Natural killer cell treated with Interleukin-12 subunit alpha and Interleukin-12 subunit beta and Interleukin-15 and Interleukin-18, amount 100 ng/mL, for 72 hours (primary cell): ENCODE data around the gene TAF4. TPM values are rescaled to one million over a fixed set of nuclear protein-coding genes. Genes with fewer than 3 reads are reported as not detected.

Source experiments
- ATAC-seq, 2 donors: fragments of 150-1000 bp; cut with Tn5 transposase in 1 of 2; sonication (Bioruptor Pico), chemical (Tn5 transposase) in 1 of 2; 2 replicates each; pipeline ENCODE4 v1.10.0; 2021
- DNase-seq: peaks from one replicate; pipeline ENCODE4 v3.0.0; 2022; ENCODE audit warnings: low spot score
- H3K27ac Mint-ChIP-seq, 2 donors: 1 replicate in 1 of 2; 2 replicates in 1 of 2; pipeline ENCODE4 v1.8.0; 2022; ENCODE audit warnings: mixed read lengths in 2 of 2, mild to moderate bottlenecking in 1 of 2, moderate library complexity in 1 of 2
- H3K27me3 Mint-ChIP-seq, 2 donors: 1 replicate in 1 of 2; 2 replicates in 1 of 2; pipeline ENCODE4 v1.8.0; 2022; ENCODE audit warnings: mixed read lengths in 2 of 2
- H3K36me3 Mint-ChIP-seq: one replicate; pipeline ENCODE4 v1.8.0; 2022; ENCODE audit warnings: mixed read lengths
- H3K4me1 Mint-ChIP-seq, 2 donors: 1 replicate in 1 of 2; 2 replicates in 1 of 2; pipeline ENCODE4 v1.8.0; 2022; ENCODE audit warnings: low read depth in 2 of 2, mixed read lengths in 2 of 2, mild to moderate bottlenecking in 1 of 2
- H3K4me3 Mint-ChIP-seq: one replicate; pipeline ENCODE4 v1.8.0; 2022; ENCODE audit warnings: mixed read lengths
- H3K9me3 Mint-ChIP-seq: 2 replicates; pipeline ENCODE4 v1.8.0; 2022; ENCODE audit warnings: mixed read lengths
- total RNA-seq, 2 donors: library from RNA; stranded (reverse); gene quantifications; one replicate each; pipeline ENCODE4 v1.2.3, GENCODE V29; 2022

TAF4 gene, protein sequence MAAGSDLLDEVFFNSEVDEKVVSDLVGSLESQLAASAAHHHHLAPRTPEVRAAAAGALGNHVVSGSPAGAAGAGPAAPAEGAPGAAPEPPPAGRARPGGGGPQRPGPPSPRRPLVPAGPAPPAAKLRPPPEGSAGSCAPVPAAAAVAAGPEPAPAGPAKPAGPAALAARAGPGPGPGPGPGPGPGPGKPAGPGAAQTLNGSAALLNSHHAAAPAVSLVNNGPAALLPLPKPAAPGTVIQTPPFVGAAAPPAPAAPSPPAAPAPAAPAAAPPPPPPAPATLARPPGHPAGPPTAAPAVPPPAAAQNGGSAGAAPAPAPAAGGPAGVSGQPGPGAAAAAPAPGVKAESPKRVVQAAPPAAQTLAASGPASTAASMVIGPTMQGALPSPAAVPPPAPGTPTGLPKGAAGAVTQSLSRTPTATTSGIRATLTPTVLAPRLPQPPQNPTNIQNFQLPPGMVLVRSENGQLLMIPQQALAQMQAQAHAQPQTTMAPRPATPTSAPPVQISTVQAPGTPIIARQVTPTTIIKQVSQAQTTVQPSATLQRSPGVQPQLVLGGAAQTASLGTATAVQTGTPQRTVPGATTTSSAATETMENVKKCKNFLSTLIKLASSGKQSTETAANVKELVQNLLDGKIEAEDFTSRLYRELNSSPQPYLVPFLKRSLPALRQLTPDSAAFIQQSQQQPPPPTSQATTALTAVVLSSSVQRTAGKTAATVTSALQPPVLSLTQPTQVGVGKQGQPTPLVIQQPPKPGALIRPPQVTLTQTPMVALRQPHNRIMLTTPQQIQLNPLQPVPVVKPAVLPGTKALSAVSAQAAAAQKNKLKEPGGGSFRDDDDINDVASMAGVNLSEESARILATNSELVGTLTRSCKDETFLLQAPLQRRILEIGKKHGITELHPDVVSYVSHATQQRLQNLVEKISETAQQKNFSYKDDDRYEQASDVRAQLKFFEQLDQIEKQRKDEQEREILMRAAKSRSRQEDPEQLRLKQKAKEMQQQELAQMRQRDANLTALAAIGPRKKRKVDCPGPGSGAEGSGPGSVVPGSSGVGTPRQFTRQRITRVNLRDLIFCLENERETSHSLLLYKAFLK
- 10 to 100 TPM; 22.2 to 53.6 TPM for total RNA-seq

DNA sequence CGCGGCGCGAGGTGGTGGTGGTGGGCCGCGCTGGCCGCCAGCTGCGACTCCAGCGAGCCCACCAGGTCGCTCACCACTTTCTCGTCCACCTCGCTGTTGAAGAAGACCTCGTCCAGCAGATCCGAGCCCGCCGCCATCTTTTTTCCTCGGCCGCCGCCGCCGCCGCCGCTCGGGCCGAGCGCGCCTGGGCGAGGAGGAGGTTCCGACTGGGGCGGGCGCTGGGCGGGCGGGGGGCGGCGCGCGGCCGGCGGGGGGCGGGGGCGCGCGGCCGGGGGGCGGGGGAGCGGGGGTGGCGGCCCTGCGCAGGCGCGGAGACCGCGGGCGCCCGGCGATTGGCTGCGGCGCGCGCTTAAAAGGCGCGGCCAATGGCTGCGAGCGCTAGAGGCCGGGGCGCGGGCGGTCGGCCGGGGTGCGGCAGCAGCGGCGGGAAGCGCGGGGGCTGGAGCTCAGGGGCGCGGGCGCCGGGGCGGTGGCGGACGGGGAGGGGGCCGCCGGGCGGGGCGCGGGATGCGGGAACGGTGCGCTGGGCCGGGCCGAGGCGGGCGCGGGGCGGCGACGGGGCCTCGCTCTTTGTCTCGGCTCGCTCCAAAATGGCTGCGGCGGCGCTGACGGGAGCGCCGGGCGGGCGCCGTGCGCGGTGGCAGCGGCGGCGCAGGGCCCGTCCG is at the start of gene TAF4:
Gene TAF4, minus strand, starts transcription at position 208 of the 665 bp plus-strand sequence. Its CDS starts 71 bp downstream, at position 137.
- Mint-ChIP-seq H3K27me3 (peaks cover 6 to 7% of the 10 kb centered on the region in 2 donors), H3K9me3 (no peaks in the 10 kb centered on the region), H3K27ac (peak within 1 kb of the TSS; percentile 84 to 91), H3K36me3 (no peaks in the 10 kb centered on the region), H3K4me3 (peak within 1 kb of the TSS; percentile 90), H3K4me1 (peaks cover 29 to 30% of the 10 kb centered on the region in 2 donors)
- DNase-seq, result peak; percentile 93
- peak; percentile 90 to 93 for ATAC-seq

DNA sequence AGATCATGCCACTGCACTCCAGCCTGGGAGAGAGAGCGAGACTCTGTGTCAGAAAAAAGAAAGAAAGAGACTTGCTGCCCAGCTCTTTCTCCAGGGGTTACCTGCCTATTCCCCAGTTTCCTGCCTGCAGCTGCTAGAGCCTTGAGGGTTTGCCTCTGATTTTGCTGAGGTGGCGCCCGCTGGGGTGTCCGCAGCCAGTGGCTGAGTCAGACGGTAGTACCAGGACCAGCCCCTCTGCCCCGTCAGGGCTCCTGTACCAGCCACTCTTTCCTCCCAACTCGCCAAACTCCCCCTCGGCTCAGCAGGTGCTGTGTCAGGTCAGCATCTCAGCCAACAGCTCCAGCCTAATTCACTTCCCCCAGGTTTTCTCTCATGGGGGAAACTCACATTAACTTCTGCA is 49.2 kb upstream of the TAF4 start:
- peaks cover 0 to 3% of the 10 kb centered on the region in 2 donors for H3K27me3 Mint-ChIP-seq
- no peak for DNase-seq
- no peak for ATAC-seq
- H3K27ac Mint-ChIP-seq, result no peak overlapping the region
- peaks cover 7% of the 10 kb centered on the region for H3K9me3 Mint-ChIP-seq
- peaks cover 0 to 9% of the 10 kb centered on the region in 2 donors for H3K4me1 Mint-ChIP-seq
- H3K4me3 Mint-ChIP-seq, result no peak overlapping the region
- peaks cover 8% of the 10 kb centered on the region for H3K36me3 Mint-ChIP-seq

DNA sequence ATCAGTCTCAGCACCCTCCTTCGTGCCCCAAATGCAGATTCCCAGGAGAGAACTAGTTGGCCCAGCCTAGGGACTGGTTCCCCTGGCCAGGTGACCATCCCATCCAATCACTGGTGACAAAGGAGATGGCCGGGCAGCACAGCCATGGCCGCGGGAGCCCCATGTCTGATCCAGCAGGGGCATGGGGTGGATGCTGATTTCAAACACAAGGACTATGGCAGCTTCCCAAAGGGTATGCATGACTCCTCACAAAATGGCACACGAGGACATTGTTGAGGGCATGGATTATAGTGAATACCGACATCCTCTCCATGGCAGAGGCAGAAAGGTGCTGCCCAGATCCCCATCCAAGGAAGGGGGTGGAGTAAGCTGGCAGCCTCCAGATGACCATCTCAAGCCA is 46.7 kb upstream of the TAF4 start:
- peaks cover 18% of the 10 kb centered on the region for H3K9me3 Mint-ChIP-seq

DNA sequence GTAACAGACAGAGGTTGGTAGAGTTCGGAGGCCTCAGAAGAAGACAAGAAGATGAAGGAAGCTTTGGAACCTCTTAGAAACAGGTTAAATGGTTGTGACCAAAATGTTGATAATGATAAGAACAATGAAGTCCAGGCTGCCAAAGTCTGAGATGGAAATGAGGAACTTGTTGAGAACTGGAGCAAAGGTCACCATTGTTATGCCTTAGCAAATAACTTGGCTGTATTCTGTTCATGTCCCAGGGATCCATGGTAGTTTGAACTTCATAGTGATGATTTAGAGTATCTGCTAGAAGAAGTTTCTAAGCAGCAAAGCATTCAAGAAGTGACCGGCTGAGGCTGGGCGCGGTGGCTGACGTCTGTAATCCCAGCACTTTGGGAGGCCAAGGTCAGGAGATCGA is 45.5 kb upstream of the TAF4 start:
- ATAC-seq (no peak), DNase-seq (no peak)
- H3K36me3 Mint-ChIP-seq, result peaks cover 38% of the 10 kb centered on the region
- peaks cover 0 to 11% of the 10 kb centered on the region in 2 donors for H3K27me3 Mint-ChIP-seq
- no peak overlapping the region for H3K27ac Mint-ChIP-seq
- H3K4me3 Mint-ChIP-seq, result no peak overlapping the region
- H3K9me3 Mint-ChIP-seq, result peaks cover 21% of the 10 kb centered on the region
- no peaks in the 10 kb centered on the region for H3K4me1 Mint-ChIP-seq

More for the DNA sequence above, 46.7 kb upstream of the TAF4 start:
- no peak overlapping the region for H3K27ac Mint-ChIP-seq
- peaks cover 0 to 8% of the 10 kb centered on the region in 2 donors for H3K27me3 Mint-ChIP-seq
- ATAC-seq, result no peak
- DNase-seq, result no peak
- peaks cover 0 to 1% of the 10 kb centered on the region in 2 donors for H3K4me1 Mint-ChIP-seq
- H3K4me3 Mint-ChIP-seq, result no peak overlapping the region
- peaks cover 29% of the 10 kb centered on the region for H3K36me3 Mint-ChIP-seq

DNA sequence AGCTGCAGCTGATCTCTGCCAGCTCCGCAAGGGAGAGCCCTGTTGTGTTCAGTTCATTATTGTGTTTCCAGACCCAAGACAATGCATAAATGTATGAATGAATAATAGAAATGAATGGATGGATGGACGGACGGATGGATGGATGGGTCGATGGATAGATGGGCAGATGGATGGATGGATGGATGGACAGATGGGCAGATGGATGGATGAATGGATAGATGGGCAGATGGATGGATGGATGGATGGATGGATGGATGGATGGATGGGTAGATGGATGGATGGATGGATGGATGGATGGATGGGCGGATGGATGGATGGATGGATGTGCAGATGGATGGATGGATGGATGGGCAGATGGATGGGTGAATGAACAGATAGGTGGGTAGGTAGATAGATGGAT is 39.9 kb upstream of the TAF4 start:
- peaks cover 8 to 10% of the 10 kb centered on the region in 2 donors for H3K27me3 Mint-ChIP-seq
- peaks cover 23% of the 10 kb centered on the region for H3K9me3 Mint-ChIP-seq
- no peak overlapping the region for H3K4me3 Mint-ChIP-seq
- DNase-seq, result no peak
- no peak for ATAC-seq
- no peak overlapping the region for H3K27ac Mint-ChIP-seq
- H3K4me1 Mint-ChIP-seq, result no peaks in the 10 kb centered on the region
- peaks cover 43% of the 10 kb centered on the region for H3K36me3 Mint-ChIP-seq

DNA sequence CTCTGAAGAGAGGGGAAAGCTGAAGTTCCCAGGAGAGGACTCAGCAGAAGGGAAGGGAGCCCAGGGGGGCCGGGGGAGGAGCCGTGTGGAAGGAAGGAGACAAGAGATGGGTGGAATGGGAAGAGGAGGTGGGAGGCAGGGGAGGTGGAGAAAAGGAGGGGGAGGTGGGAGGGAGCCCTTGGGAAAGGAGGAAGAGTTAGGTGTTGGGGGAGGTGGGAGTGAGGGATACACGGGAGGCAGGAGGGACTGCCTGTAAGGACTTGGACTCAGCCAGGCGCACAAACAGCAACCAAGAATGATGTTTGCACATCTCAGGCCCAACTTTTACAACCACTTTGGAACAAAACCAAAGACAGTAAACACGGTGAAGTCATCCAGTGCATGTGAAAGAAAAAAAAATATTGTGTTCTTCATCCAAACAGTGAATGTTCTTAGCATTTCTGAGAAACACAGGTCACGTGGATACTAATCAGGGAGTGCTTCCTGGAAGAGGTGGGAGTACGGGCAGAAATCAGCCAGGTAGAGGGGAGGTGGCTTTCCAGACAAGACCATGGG is 39.2 kb upstream of the TAF4 start:
- H3K9me3 Mint-ChIP-seq, result peaks cover 19% of the 10 kb centered on the region
- H3K36me3 Mint-ChIP-seq, result peaks cover 43% of the 10 kb centered on the region
- DNase-seq (no peak), ATAC-seq (no peak)
- H3K4me1 Mint-ChIP-seq, result no peaks in the 10 kb centered on the region
- peaks cover 8 to 10% of the 10 kb centered on the region in 2 donors for H3K27me3 Mint-ChIP-seq
- H3K4me3 Mint-ChIP-seq, result no peak overlapping the region
- no peak overlapping the region for H3K27ac Mint-ChIP-seq

DNA sequence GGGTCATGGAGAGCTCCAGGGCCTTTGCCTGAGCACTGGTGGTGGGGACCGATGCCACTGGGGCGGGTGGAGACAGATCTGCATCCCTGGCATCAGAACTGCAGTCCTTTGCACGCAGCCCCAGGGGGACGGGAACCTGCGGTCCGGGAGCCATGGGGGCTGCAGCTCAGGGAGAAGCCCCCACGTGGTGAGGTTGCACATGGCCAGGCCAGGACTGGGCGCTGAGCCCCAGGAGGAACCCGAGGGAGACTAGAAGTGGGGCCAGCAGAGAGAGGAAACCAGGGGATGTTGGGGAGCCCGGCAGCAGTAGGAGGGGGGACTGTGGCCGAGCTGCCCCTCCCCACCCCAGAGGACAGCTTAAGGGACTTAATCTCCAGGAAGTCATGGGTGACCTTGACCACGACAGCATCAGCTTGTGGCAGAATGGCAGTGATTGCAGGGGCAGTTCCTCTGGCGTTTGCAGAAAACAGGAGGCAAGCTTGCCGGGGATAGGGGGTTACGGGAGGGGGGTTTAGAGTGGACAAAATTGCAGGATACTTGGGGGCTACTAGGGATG is 38.6 kb upstream of the TAF4 start:
- H3K36me3 Mint-ChIP-seq, result peaks cover 40% of the 10 kb centered on the region
- H3K4me1 Mint-ChIP-seq, result no peaks in the 10 kb centered on the region
- H3K27ac Mint-ChIP-seq, result no peak overlapping the region
- no peak overlapping the region for H3K4me3 Mint-ChIP-seq
- ATAC-seq (no peak), DNase-seq (no peak)
- peaks cover 10% of the 10 kb centered on the region in 2 donors for H3K27me3 Mint-ChIP-seq
- peaks cover 17% of the 10 kb centered on the region for H3K9me3 Mint-ChIP-seq

DNA sequence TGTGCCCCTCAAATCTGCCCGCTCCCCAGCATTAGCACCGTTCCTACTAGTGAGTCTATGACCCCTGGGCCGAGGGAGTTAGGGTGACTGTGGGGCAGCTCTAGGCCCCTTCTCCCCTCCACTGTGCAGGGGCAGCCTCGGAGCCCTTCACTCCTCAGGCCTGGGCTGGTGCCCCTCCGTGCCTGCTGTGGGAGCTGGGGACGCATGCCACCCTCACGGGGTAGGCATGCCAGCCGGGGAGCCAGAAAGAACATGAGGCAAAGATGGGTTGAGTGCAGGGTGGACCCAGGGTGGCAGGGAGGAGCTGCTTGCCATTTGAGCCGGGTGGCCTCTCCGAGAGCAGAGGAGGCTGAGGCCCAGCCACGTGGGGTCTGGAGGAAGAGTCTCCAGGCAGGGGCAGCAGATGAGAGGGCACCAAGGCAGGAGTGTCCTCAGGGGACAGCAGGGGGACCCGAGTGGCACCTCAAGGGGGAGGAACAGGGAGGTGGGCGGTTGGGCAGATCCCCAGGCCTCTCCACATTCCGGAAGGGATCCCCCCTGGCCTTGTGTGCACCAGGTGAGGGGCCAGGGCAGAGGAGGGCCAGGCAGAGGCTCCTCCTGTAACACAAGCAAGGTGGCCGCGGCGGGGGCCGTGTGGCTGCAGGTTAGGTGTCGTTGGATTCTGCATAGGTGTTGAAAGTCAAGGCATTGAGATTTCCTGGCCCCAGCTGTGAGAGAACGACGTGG is 38.0 kb upstream of the TAF4 start:
- Mint-ChIP-seq H3K4me1 (no peaks in the 10 kb centered on the region), H3K36me3 (peaks cover 34% of the 10 kb centered on the region), H3K4me3 (no peak overlapping the region), H3K27me3 (peaks cover 10% of the 10 kb centered on the region in 2 donors), H3K9me3 (peaks cover 15% of the 10 kb centered on the region), H3K27ac (no peak overlapping the region)
- ATAC-seq (no peak), DNase-seq (no peak)

DNA sequence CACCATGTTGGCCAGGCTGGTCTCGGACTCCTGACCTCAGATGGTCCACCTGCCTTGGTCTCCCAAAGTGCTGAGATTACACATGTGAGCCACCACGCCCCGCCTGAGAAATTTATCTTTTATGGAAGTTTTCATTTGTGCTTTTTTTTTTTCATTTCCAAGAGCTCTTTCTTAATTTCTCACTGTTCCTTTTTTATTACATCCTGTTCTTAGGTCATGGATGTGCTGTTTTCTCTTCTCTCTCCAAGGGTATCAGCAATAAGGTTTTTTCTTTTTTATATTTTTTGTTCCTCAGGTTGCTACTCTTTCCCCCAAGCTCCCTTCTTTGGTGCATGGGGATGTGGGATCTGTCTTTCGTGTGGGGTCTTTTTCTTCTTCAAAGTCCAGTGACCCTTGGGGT is 35.4 kb upstream of the TAF4 start:
- Mint-ChIP-seq H3K36me3 (peaks cover 12% of the 10 kb centered on the region), H3K9me3 (peaks cover 6% of the 10 kb centered on the region), H3K27me3 (peaks cover 2 to 10% of the 10 kb centered on the region in 2 donors), H3K4me1 (no peaks in the 10 kb centered on the region), H3K4me3 (no peak overlapping the region), H3K27ac (no peak overlapping the region)
- ATAC-seq, result no peak
- DNase-seq, result no peak

DNA sequence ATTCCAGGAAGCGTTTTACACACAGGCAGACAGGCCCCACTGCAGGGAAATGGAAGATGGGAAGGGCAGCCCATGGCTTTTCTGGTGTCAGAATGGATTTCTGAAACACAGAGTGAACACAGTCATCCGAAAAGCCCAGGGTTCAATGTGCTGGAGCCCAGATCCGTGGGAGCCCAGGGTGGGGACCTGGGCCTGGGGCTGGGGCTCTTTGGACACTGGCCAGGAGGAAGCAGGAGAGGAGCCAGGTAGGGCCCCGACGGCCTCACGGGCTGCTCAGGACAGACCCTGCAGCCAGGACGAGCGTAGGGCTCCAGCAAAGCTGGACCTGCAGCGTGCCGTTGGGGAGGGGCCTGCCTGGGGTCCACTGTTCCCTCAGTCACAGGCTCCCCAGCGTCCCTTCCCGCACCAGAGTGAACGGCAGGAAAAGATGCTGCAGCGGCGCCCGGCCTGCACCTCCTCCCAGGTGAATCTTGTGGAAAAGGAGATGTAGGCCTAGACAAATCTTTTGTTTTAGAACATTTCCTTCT is 32.3 kb upstream of the TAF4 start:
- H3K27me3 Mint-ChIP-seq, result peaks cover 0 to 2% of the 10 kb centered on the region in 2 donors

DNA sequence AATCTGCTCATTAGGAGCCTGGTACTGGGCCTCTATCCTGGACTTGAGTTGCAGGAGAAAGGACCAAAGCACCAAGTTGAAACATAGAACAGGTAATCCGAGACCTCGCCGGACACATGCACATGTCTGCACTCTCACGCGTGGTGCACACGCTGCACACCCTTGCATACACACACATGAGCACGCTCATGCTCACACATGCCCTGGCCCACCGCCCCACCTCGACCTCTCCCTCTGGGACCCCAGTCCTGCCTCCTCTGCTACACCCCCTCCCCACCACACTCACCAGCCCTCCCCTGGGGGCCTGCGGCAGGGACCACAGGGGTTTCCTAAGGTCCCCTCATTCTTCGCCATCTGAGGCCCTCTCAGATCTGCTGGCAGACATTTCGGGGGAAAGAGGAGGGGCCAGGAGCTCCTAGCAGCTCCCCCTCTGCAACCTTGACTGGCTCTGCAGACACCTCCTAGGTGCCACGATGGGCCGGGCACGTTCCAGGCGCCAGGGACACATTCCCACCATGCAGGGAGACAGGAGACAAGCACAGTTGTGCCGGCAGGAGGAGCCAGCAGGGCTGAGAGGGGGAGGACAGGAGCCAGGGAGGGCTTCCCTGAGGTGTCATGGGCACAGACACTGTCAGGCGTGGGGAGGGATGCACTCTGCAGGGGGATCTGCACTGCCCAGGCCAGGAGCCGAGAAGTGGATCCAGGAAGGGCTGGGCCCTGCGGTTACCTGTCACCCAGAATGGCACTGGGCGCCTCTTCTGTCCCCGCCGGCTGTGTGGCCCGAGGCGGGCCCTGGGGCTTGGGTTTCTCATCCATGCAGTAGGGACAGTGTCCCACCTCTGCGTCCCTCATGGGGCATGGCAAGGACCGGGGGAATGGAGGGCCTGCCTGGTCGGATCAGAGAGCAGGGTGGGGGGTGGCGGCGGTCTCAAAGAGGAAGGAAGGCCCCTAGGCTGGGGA is 31.0 kb upstream of the TAF4 start:
- DNase-seq (no peak), ATAC-seq (no peak)
- Mint-ChIP-seq H3K4me3 (no peak overlapping the region), H3K9me3 (no peaks in the 10 kb centered on the region), H3K36me3 (no peaks in the 10 kb centered on the region), H3K4me1 (no peaks in the 10 kb centered on the region), H3K27ac (no peak overlapping the region), H3K27me3 (peaks cover 6 to 7% of the 10 kb centered on the region in 2 donors)

More for the DNA sequence above, 32.3 kb upstream of the TAF4 start:
- Mint-ChIP-seq H3K36me3 (no peaks in the 10 kb centered on the region), H3K27ac (no peak overlapping the region), H3K4me3 (no peak overlapping the region), H3K4me1 (no peaks in the 10 kb centered on the region), H3K9me3 (no peaks in the 10 kb centered on the region)
- DNase-seq (no peak), ATAC-seq (no peak)
